ENCODE results near the gene SUSD6.
"Not testable (repeated sequence)": the region's sequence is repeated elsewhere in the genome, so short reads cannot be mapped to it uniquely, and the experiment has no call there.

The SUSD6 gene

GRCh38 chr14:69694730-69695281 is 83.4 kb downstream of the SUSD6 start:
- no peak for DNase-seq (ENCODE audit: low read depth, low spot score)

GRCh38 chr14:69695322-69696203 is 84.2 kb downstream of the SUSD6 start:
- DNase-seq (ENCODE audit: low read depth, low spot score), result no peak

- DNase-seq (ENCODE audit: low read depth, low spot score), result no peak
Measured at GRCh38 chr14:69696204-69696527, 84.8 kb downstream of the SUSD6 start.

- no peak for DNase-seq (ENCODE audit: low read depth, low spot score)
Measured at GRCh38 chr14:69696633-69697557, 85.5 kb downstream of the SUSD6 start.

- no peak for DNase-seq (ENCODE audit: low read depth, low spot score)
Measured at GRCh38 chr14:69698572-69698971, 87.2 kb downstream of the SUSD6 start.

GRCh38 chr14:69699243-69699642 is 87.8 kb downstream of the SUSD6 start:
- not testable (repeated sequence) for DNase-seq (ENCODE audit: low read depth, low spot score)

GRCh38 chr14:69699748-69700303 is 88.4 kb downstream of the SUSD6 start:
- no peak for DNase-seq (ENCODE audit: low read depth, low spot score)

- no peak for DNase-seq (ENCODE audit: low read depth, low spot score)
Measured at GRCh38 chr14:69700575-69700974, 89.2 kb downstream of the SUSD6 start.

GRCh38 chr14:69701291-69701690 is 89.9 kb downstream of the SUSD6 start:
- no peak for DNase-seq (ENCODE audit: low read depth, low spot score)

GRCh38 chr14:69701857-69702256 is 90.5 kb downstream of the SUSD6 start:
- DNase-seq (ENCODE audit: low read depth, low spot score), result no peak

- no peak for DNase-seq (ENCODE audit: low read depth, low spot score)
Measured at GRCh38 chr14:69703047-69704039, 91.9 kb downstream of the SUSD6 start.

- no peak for DNase-seq (ENCODE audit: low read depth, low spot score)
Measured at GRCh38 chr14:69704319-69704718, 92.9 kb downstream of the SUSD6 start.

- DNase-seq (ENCODE audit: low read depth, low spot score), result no peak
Measured at GRCh38 chr14:69705706-69706105, 94.3 kb downstream of the SUSD6 start.

GRCh38 chr14:69708049-69708448 is 96.7 kb downstream of the SUSD6 start:
- no peak for DNase-seq (ENCODE audit: low read depth, low spot score)

- no peak for DNase-seq (ENCODE audit: low read depth, low spot score)
Measured at GRCh38 chr14:69708586-69709560, 97.5 kb downstream of the SUSD6 start.

GRCh38 chr14:69710378-69710777 is 99.0 kb downstream of the SUSD6 start:
- DNase-seq (ENCODE audit: low read depth, low spot score), result no peak

GRCh38 chr14:69711065-69711464 is 99.7 kb downstream of the SUSD6 start:
- no peak for DNase-seq (ENCODE audit: low read depth, low spot score)

- DNase-seq (ENCODE audit: low read depth, low spot score), result no peak
Measured at GRCh38 chr14:69711477-69711876, 100.1 kb downstream of the SUSD6 start.

GRCh38 chr14:69711881-69712560 is 100.6 kb downstream of the SUSD6 start:
- DNase-seq (ENCODE audit: low read depth, low spot score), result no peak

All from activated CD4-positive, CD25-positive, alpha-beta regulatory T cell treated with anti-CD3 and anti-CD28 coated beads, Interleukin-2, amount 50 U/mL, for 16 hours (primary cell).